Measurements from ENCODE around the gene FAT4. TPM values are rescaled to one million over a fixed set of nuclear protein-coding genes. Genes with fewer than 3 reads are reported as not detected.
A peak's percentile ranks its signal among the peaks of the same experiment; 100 is the strongest.

FAT4 gene
- total RNA-seq, 6 experiments from 2014 or later: 2.8 to 4.6 (median 3.6) TPM

GRCh38 chr4:125338814-125339213 lies 24.1 kb downstream of the FAT4 start:
- no peak overlapping the region for H3K4me3 ChIP-seq
- DNase-seq (no peak), ATAC-seq (peak; percentile 70 to 94 (median 84))
- TF ChIP-seq, protein P1, sequence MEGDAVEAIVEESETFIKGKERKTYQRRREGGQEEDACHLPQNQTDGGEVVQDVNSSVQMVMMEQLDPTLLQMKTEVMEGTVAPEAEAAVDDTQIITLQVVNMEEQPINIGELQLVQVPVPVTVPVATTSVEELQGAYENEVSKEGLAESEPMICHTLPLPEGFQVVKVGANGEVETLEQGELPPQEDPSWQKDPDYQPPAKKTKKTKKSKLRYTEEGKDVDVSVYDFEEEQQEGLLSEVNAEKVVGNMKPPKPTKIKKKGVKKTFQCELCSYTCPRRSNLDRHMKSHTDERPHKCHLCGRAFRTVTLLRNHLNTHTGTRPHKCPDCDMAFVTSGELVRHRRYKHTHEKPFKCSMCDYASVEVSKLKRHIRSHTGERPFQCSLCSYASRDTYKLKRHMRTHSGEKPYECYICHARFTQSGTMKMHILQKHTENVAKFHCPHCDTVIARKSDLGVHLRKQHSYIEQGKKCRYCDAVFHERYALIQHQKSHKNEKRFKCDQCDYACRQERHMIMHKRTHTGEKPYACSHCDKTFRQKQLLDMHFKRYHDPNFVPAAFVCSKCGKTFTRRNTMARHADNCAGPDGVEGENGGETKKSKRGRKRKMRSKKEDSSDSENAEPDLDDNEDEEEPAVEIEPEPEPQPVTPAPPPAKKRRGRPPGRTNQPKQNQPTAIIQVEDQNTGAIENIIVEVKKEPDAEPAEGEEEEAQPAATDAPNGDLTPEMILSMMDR (IDR thresholded peaks at IDR 0.05): no peak
- no peak for TF ChIP-seq POLR2A (IDR thresholded peaks at IDR 0.05)
- peaks cover 0 to 3% (median 0%) of the 10 kb centered on the region in 4 donors for H3K4me1 ChIP-seq
- no peaks in the 10 kb centered on the region for H3K36me3 ChIP-seq
- WGBS (ENCODE audit: insufficient coverage, low coverage, low lambda C conversion rate, missing lambda C conversion rate): 45% methylated on average over 4 of the region's 4 CpGs
- no peaks in the 10 kb centered on the region for H3K9me3 ChIP-seq
- H3K27me3 ChIP-seq: no peaks in the 10 kb centered on the region
- no peak overlapping the region for H3K27ac ChIP-seq
- intact Hi-C loops (cut with DNase I): no loop called here

GRCh38 chr4:125344198-125344597 lies 29.4 kb downstream of the FAT4 start:
- no peak for TF ChIP-seq POLR2A (IDR thresholded peaks at IDR 0.05)
- TF ChIP-seq, protein P1 (IDR thresholded peaks at IDR 0.05): no peak
- DNase-seq (no peak), ATAC-seq (no peak)
- Histone ChIP-seq H3K9me3 (no peaks in the 10 kb centered on the region), H3K27ac (no peak overlapping the region), H3K27me3 (no peaks in the 10 kb centered on the region), H3K36me3 (no peaks in the 10 kb centered on the region), H3K4me1 (no peaks in the 10 kb centered on the region), H3K4me3 (no peak overlapping the region)
- intact Hi-C loops (cut with DNase I): no loop called here
- 73% methylated on average over 2 of the region's 2 CpGs for WGBS (ENCODE audit: insufficient coverage, low coverage, low lambda C conversion rate, missing lambda C conversion rate)

- 73% methylated on average over 4 of the region's 4 CpGs for WGBS (ENCODE audit: insufficient coverage, low coverage, low lambda C conversion rate, missing lambda C conversion rate)
- ATAC-seq (no peak), DNase-seq (no peak)
- no peak overlapping the region for H3K27ac ChIP-seq
- no peaks in the 10 kb centered on the region for H3K4me1 ChIP-seq
- intact Hi-C loops (cut with DNase I): no loop called here
- no peaks in the 10 kb centered on the region for H3K27me3 ChIP-seq
- no peaks in the 10 kb centered on the region for H3K9me3 ChIP-seq
- TF ChIP-seq, protein P1 (IDR thresholded peaks at IDR 0.05): no peak
- TF ChIP-seq POLR2A (IDR thresholded peaks at IDR 0.05): no peak
- H3K36me3 ChIP-seq: no peaks in the 10 kb centered on the region
- no peak overlapping the region for H3K4me3 ChIP-seq
These were observed 31.9 kb downstream of the FAT4 start for GRCh38 chr4:125346616-125347015.

DNA sequence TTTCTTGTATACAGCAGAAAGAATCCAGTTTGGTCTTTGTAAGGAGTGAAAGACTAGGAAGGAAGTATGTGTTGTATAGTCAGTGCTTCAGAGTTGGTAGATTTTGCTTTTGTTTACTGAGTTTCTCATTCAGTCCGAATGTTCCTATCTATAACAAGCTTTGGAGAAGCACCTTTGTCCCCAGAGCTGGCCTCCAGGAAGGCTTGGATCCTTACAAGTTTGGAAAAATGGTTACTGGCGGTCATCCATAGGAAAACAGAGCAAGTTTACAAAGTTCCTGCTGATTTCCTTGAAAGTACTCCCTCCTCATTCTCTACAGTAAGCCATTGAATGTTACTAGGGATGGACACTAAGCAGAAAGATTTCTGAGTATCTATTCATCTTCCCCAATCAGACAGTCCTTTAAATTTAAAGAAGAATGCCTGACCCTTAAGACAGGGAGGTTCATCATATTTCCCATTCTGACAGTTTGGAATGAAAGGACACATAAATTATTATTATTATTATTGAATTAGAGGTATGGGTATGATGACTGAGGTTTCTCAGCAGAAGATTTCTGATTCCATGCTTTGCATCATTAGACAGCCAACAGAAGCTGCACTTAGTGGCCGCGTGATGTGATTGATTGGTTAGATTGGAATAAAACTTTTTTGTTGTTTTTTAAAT lies 35.8 kb downstream of the FAT4 start:
- Histone ChIP-seq H3K27ac (no peak overlapping the region), H3K9me3 (no peaks in the 10 kb centered on the region), H3K4me1 (no peaks in the 10 kb centered on the region), H3K4me3 (no peak overlapping the region), H3K27me3 (no peaks in the 10 kb centered on the region), H3K36me3 (no peaks in the 10 kb centered on the region)
- WGBS (ENCODE audit: insufficient coverage, low coverage, low lambda C conversion rate, missing lambda C conversion rate): 74% methylated on average over 4 of the region's 4 CpGs
- no peak for DNase-seq
- intact Hi-C loops (cut with DNase I): no loop called here
- no peak for TF ChIP-seq POLR2A (IDR thresholded peaks at IDR 0.05)
- TF ChIP-seq, protein P1 (IDR thresholded peaks at IDR 0.05): no peak
- no peak for ATAC-seq

Data from right lobe of liver (tissue), 6 donors.